Thyroid gland (tissue), 4 donors: ENCODE results near the gene FAM78A. TPM values are rescaled to one million over a fixed set of nuclear protein-coding genes. Genes with fewer than 3 reads are reported as not detected.

Source experiments
- DNase-seq, 2 donors: peaks; one replicate each; pipeline ENCODE4 v3.0.0-alpha.2; 2019
- H3K27ac ChIP-seq, 3 donors: fragments of 200-600 bp; sonication (generic); 1 replicate in 2 of 3; 2 replicates in 1 of 3; pipeline ENCODE4 v1.5.1; 2016 to 2019; ENCODE audit warnings: mild to moderate bottlenecking in 1 of 3, moderate library complexity in 1 of 3
- H3K27me3 ChIP-seq: fragments of 200-600 bp; sonication (generic); one replicate; pipeline ENCODE4 v1.5.1; 2019
- H3K36me3 ChIP-seq, 2 donors: fragments of 200-600 bp; sonication (generic); one replicate each; pipeline ENCODE4 v1.5.1; 2016 to 2019
- H3K4me1 ChIP-seq, 2 donors: fragments of 200-600 bp; sonication (generic); one replicate each; pipeline ENCODE4 v1.5.1; 2017 to 2019
- H3K4me3 ChIP-seq, 3 donors: fragments of 200-600 bp; sonication (generic); replicated peaks in 1 of 3; 1 replicate in 2 of 3; 2 replicates in 1 of 3; pipeline ENCODE4 v1.5.1; 2016; ENCODE audit warnings: mild to moderate bottlenecking in 1 of 3
- H3K9me3 ChIP-seq: fragments of 200-600 bp; sonication (generic); one replicate; pipeline ENCODE4 v1.5.1; 2017
- POLR2A ChIP-seq, 2 donors: fragments of 450-650 bp; IDR thresholded peaks; one replicate each; pipeline ENCODE4 v1.6.1; 2017; ENCODE audit warnings: antibody characterized with exemption in 2 of 2, mild to moderate bottlenecking in 2 of 2, moderate library complexity in 1 of 2
- WGBS, 2 donors: methylation state at CpG; one replicate each; pipeline ENCODE4 v1.1.5; 2017; 5-methylcytosine and 5-hydroxymethylcytosine counted together
- intact Hi-C: fragments of 100-400 bp; cut with DNase I; formaldehyde crosslinking; loops from one replicate; pipeline ENCODE4 v1.15.1; 2023
- total RNA-seq, 4 donors: library from RNA; depleted of rRNA; stranded (reverse); fragments of >200 nt; gene quantifications; one replicate each; pipeline ENCODE4 v1.2.3, GENCODE V29; 2016
- TF ChIP-seq, protein P1 (sequence below), 6 experiments: fragments of 200-600 bp in 3 of 6; fragments of 450-650 bp in 3 of 6; sonication (generic) in 3 of 6; IDR thresholded peaks; one replicate each; pipeline ENCODE4 v1.5.1; 2016 to 2019; ENCODE audit warnings: antibody characterized with exemption in 6 of 6, mild to moderate bottlenecking in 2 of 6, inconsistent platforms in 1 of 6, moderate library complexity in 1 of 6

Gene FAM78A
- 1 to 10 TPM; 1.1 to 3.4 (median 1.6) TPM for total RNA-seq

GRCh38 chr9:131276094-131276888, at the start of gene FAM78A:
TSS of gene FAM78A (minus strand) at chr9:131276510. CDS start at chr9:131276179, 331 bp downstream.
- Histone ChIP-seq H3K36me3 (no peaks in the 10 kb centered on the region), H3K27ac (peak within 1 kb of the TSS; percentile 6 to 58 (median 54)), H3K4me3 (peak within 1 kb of the TSS; percentile 12 to 60 (median 58)), H3K9me3 (no peaks in the 10 kb centered on the region), H3K27me3 (no peaks in the 10 kb centered on the region), H3K4me1 (peaks cover 0 to 15% of the 10 kb centered on the region in 2 donors)
- no peak for DNase-seq
- intact Hi-C loops: no loop called here
- no peak for TF ChIP-seq POLR2A (IDR thresholded peaks at IDR 0.05)
- TF ChIP-seq, protein P1, sequence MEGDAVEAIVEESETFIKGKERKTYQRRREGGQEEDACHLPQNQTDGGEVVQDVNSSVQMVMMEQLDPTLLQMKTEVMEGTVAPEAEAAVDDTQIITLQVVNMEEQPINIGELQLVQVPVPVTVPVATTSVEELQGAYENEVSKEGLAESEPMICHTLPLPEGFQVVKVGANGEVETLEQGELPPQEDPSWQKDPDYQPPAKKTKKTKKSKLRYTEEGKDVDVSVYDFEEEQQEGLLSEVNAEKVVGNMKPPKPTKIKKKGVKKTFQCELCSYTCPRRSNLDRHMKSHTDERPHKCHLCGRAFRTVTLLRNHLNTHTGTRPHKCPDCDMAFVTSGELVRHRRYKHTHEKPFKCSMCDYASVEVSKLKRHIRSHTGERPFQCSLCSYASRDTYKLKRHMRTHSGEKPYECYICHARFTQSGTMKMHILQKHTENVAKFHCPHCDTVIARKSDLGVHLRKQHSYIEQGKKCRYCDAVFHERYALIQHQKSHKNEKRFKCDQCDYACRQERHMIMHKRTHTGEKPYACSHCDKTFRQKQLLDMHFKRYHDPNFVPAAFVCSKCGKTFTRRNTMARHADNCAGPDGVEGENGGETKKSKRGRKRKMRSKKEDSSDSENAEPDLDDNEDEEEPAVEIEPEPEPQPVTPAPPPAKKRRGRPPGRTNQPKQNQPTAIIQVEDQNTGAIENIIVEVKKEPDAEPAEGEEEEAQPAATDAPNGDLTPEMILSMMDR (IDR thresholded peaks at IDR 0.05): no peak
- 43 to 46% methylated on average over 18 to 21 of the region's 76 CpGs for WGBS, 2 donors

DNA sequence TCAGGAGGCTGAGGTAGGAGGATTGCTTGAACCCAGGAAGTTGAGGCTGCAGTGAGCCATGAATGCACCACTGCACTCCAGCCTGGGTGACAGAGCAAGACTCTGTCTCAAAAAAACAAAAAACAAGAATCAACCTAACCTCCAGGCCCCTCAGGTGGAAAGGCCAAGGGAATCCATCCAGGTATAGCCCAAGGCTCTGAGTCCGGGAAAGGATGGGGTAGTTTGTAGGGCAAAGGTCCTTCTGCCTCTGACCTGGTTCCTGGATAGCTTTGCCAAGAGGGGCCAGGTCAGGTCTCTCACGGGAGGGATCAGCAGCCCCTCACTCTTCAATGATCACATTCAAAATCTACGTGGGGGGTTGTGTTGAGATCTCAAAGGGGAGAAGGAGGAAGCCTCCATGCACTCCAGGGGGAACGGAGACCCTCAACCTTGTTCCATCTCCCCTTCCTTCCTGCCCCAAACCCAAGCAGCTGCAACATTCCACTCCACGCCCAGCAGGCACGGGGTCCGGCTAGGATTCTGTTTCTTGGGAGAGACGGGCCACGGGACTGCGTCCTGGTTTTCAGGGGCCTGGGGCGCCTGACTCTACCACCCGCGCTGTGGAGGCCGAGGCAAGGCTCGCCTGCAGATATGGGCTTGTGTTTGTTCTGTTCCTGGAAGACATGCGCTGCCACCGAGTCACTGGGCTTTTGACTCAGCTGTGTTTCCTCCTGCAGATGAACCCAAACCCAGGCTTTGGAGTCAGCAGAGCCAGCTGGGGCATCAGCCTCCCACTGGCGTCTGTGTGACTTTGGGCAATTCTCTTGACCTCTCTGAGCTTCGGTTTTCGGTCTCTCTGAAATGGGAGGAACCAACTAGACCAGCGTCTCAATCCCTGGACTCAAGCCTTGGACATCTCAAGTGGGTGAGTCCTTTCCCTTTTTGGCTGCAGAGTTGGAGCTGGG, 48.7 kb upstream of the FAM78A start:
- intact Hi-C loops: no loop called here
- 84 to 94% methylated on average over 12 to 20 of the region's 21 CpGs for WGBS, 2 donors
- DNase-seq: no peak
- no peaks in the 10 kb centered on the region for H3K9me3 ChIP-seq
- no peaks in the 10 kb centered on the region for H3K4me1 ChIP-seq
- H3K4me3 ChIP-seq: no peak overlapping the region
- TF ChIP-seq POLR2A (IDR thresholded peaks at IDR 0.05): no peak
- TF ChIP-seq, protein P1 (IDR thresholded peaks at IDR 0.05): no peak
- no peak overlapping the region for H3K27ac ChIP-seq
- H3K36me3 ChIP-seq: no peaks in the 10 kb centered on the region
- no peaks in the 10 kb centered on the region for H3K27me3 ChIP-seq

GRCh38 chr9:131323629-131324028, 47.3 kb upstream of the FAM78A start:
- no peaks in the 10 kb centered on the region for H3K36me3 ChIP-seq
- TF ChIP-seq, protein P1 (IDR thresholded peaks at IDR 0.05): no peak
- no peak for TF ChIP-seq POLR2A (IDR thresholded peaks at IDR 0.05)
- no peaks in the 10 kb centered on the region for H3K9me3 ChIP-seq
- H3K27me3 ChIP-seq: no peaks in the 10 kb centered on the region
- WGBS, 2 donors: 83 to 91% methylated on average over 8 of the region's 8 CpGs
- intact Hi-C loops: no loop called here
- DNase-seq: no peak
- H3K4me3 ChIP-seq: no peak overlapping the region
- no peaks in the 10 kb centered on the region for H3K4me1 ChIP-seq
- no peak overlapping the region for H3K27ac ChIP-seq

DNA sequence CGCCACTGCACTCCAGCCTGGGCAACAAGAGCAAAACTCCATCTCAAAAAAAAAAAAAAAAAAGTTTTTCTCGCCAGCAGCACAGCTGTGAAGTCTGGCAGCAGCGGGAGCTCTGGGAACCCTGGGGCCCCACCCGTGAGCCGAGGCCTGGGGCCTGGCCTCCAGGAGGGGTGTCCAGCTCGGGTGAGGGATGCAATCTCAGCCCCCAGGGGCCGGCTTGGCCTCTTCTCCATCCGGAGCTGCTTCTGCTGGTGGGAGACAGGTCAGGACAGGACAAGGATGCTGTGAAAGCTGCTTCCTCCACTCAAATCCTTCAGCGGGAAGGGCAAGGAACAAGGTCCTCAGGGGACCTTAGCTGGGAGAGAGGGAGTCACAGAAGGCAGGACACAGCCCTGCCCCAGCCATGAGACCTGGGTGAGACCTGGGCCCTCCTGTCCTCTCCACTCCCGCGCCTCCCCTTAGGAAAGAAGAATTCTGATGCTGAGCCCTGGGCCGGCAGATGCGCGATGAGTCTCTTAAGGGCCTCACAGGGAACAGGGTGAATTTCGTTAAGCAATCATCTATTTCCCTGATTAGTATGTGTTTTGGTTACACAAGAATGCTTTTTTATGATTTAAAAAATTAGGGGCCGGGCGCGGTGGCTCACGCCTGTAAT, 43.8 kb upstream of the FAM78A start:
- no peaks in the 10 kb centered on the region for H3K27me3 ChIP-seq
- no peak for TF ChIP-seq POLR2A (IDR thresholded peaks at IDR 0.05)
- TF ChIP-seq, protein P1 (IDR thresholded peaks at IDR 0.05): no peak
- H3K27ac ChIP-seq: no peak overlapping the region
- H3K4me1 ChIP-seq: no peaks in the 10 kb centered on the region
- DNase-seq: no peak
- H3K36me3 ChIP-seq: no peaks in the 10 kb centered on the region
- no peaks in the 10 kb centered on the region for H3K9me3 ChIP-seq
- intact Hi-C loops: no loop called here
- H3K4me3 ChIP-seq: no peak overlapping the region
- WGBS, 2 donors: 78 to 82% methylated on average over 18 to 19 of the region's 19 CpGs
